Thoracic aorta (tissue), 2 donors: ENCODE measurements around the gene PLEKHH3. TPM values are rescaled to one million over a fixed set of nuclear protein-coding genes. Genes with fewer than 3 reads are reported as not detected.

Experiments
- ATAC-seq: fragments of 150-250 bp; one replicate; pipeline ENCODE4 v1.8.0; 2017; ENCODE audit warnings: low read depth; ENCODE audit not compliant: insufficient number of reproducible peaks, low FRiP score
- DNase-seq: peaks from one replicate; pipeline ENCODE4 v3.0.0-alpha.2; 2020; ENCODE audit warnings: low spot score
- H3K27ac ChIP-seq, 2 donors: fragments of 200-600 bp; sonication (generic); 1 replicate in 1 of 2; 2 replicates in 1 of 2; pipeline ENCODE4 v1.5.1; 2016; ENCODE audit warnings: mild to moderate bottlenecking in 2 of 2, moderate library complexity in 2 of 2
- H3K27me3 ChIP-seq: fragments of 200-600 bp; sonication (generic); replicated peaks from 2 replicates; pipeline ENCODE4 v1.6.0; 2016; ENCODE audit warnings: mild to moderate bottlenecking; ENCODE audit not compliant: insufficient read depth
- H3K36me3 ChIP-seq: fragments of 200-600 bp; sonication (generic); one replicate; pipeline ENCODE4 v1.5.1; 2016
- H3K4me1 ChIP-seq, 2 donors: fragments of 200-600 bp; sonication (generic); 1 replicate in 1 of 2; 2 replicates in 1 of 2; pipeline versions ENCODE4 v1.5.1 to v1.6.0; 2016; ENCODE audit warnings: low read depth in 2 of 2, mild to moderate bottlenecking in 1 of 2; ENCODE audit not compliant: control insufficient read depth in 1 of 2
- H3K4me3 ChIP-seq: fragments of 200-600 bp; sonication (generic); 2 replicates; pipeline ENCODE4 v1.5.1; 2016; ENCODE audit warnings: mild to moderate bottlenecking
- H3K9me3 ChIP-seq: fragments of 200-600 bp; sonication (generic); 2 replicates; pipeline ENCODE4 v1.5.1; 2016
- total RNA-seq, 2 donors: library from RNA; depleted of rRNA; stranded (reverse); fragments of >200 nt; gene quantifications; one replicate each; pipeline versions ENCODE4 v1.1.0 to v1.2.3, GENCODE V29; 2016
- TF ChIP-seq, protein P1 (sequence below): fragments of 200-600 bp; sonication (generic); IDR thresholded peaks from one replicate; pipeline ENCODE4 v1.5.1; 2019; ENCODE audit warnings: antibody characterized with exemption

PLEKHH3 gene
- total RNA-seq, 2 donors from 2014 or later = 54.8 to 59.2 TPM

DNA sequence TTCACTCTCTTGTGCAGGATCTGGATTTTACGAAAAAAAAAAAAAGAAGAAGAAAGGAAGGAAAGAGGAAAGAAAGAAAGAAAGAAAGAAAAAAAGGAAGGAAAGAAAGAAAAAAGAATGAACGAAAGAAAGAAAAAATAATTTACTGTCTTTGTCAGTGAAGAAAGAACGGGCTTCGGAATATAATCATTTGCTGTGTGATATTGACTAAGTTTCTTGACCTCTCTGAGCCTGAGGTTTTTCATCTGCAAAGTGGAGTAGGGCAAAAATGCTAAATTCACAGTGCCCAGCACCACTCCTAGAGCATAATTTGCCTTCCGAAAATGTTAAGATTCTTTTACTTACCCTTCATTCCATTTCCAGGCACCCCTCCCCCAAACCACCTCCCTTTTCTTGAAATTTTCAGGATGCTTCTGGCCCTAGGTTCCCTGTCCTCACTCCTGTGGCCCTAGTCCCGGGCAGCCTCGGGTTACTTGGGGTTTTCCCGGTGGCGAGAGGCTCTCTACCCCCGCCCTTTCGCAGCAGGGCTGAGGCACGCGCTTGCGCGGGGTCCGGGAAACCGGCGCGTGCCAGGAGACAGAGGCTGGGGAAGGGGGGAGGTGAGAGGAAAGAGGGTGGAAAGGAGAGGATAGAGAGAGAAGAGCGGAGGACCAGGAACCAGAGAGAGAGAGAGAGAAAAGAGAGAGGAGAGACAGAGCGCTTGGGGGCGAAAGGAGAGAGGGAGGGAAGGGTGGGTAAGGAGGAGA is 5.4 kb upstream of the PLEKHH3 start, which contains the start of gene CNTNAP1:
Gene CNTNAP1, plus strand, starts transcription at position 556 of the 746 bp plus-strand sequence. CDS start 299 bp downstream, outside the sequence.
- Histone ChIP-seq H3K27me3 (no peaks in the 10 kb centered on the region), H3K4me1 (peaks cover 37 to 48% of the 10 kb centered on the region in 2 donors), H3K27ac (peak within 1 kb of the TSS; percentile 52 to 61), H3K36me3 (peaks cover 4% of the 10 kb centered on the region), H3K4me3 (peak within 1 kb of the TSS; percentile 71), H3K9me3 (no peaks in the 10 kb centered on the region)
- ATAC-seq = no peak
- TF ChIP-seq, protein P1, sequence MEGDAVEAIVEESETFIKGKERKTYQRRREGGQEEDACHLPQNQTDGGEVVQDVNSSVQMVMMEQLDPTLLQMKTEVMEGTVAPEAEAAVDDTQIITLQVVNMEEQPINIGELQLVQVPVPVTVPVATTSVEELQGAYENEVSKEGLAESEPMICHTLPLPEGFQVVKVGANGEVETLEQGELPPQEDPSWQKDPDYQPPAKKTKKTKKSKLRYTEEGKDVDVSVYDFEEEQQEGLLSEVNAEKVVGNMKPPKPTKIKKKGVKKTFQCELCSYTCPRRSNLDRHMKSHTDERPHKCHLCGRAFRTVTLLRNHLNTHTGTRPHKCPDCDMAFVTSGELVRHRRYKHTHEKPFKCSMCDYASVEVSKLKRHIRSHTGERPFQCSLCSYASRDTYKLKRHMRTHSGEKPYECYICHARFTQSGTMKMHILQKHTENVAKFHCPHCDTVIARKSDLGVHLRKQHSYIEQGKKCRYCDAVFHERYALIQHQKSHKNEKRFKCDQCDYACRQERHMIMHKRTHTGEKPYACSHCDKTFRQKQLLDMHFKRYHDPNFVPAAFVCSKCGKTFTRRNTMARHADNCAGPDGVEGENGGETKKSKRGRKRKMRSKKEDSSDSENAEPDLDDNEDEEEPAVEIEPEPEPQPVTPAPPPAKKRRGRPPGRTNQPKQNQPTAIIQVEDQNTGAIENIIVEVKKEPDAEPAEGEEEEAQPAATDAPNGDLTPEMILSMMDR = no peak
- no peak for DNase-seq

DNA sequence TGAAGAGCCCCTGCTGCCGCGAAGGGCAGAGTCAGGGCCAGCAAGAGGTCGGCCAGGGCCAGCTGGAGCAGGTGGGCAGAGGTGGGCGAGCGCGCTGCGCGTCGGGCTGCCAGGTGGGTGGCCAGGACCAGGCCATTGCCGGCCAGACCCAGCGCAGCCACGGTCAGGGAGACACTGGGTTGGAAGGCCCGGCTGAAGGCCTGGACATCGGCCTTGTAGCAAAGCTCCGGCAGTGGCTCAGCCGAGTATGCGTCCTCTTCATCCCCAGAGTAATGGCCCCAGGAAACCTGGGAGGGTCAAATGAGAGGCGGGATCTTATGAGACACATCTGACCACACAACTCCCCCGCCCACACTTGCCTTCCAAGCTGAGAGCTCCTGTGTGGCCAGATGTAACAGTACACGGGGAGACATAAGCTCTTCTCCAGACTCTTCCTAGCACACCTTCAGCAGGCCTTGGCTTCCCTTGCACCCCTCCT is 3.6 kb upstream of the PLEKHH3 start:
- peaks cover 38 to 48% of the 10 kb centered on the region in 2 donors for H3K4me1 ChIP-seq

DNA sequence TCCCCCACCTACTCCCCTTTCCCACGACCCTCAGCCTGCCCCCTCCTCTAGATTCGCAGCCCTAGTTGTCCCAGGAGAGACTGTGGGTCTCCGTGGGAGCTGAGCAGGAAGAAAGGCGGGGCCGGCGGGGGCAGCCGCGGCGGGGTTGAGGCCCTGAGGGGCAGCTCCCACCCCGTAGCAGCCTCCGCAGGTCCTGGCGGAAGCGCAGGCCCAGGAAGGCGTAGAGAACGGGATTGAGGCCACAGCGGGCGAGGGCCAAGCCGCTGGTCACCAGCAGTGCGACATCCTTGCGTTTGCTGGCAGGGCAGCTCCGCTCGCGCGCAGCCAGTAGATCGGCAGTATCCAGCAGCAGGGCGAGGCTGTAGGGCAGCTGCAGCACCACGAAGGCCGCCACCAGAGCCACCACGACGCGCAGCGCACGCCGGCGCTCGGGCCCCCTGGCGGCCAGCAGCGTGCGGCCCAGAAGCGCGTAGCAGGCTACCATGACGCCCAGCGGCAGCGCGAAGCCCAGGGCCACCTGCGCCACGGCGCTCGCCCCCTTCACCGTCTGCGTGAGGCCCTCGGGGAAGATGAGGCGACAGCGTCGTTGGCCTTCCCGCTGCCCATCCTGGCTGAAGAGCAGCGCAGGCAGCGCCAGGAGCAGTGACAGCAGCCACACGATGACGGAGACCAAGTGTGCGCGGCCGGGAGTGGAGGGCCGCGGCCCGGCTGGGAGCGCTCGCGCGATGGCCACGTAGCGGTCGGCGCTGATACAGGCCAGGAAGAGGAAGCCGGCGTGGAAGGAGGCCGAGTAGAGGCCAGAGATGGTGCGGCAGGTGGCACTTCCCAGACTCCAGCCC is 2.9 kb upstream of the PLEKHH3 start:
- no peaks in the 10 kb centered on the region for H3K9me3 ChIP-seq
- TF ChIP-seq, protein P1 = peak; percentile 90
- no peak for ATAC-seq
- peak overlapping the region; percentile 96 to 98 for H3K27ac ChIP-seq
- peak overlapping the region; percentile 93 for H3K4me3 ChIP-seq
- H3K27me3 ChIP-seq = no peaks in the 10 kb centered on the region
- H3K36me3 ChIP-seq = no peaks in the 10 kb centered on the region
- peaks cover 45 to 52% of the 10 kb centered on the region in 2 donors for H3K4me1 ChIP-seq
- no peak for DNase-seq

More for the DNA sequence above, 3.6 kb upstream of the PLEKHH3 start:
- ATAC-seq (no peak), DNase-seq (no peak)
- Histone ChIP-seq H3K4me3 (peak overlapping the region; percentile 93), H3K27ac (peak overlapping the region; percentile 96 to 98), H3K27me3 (no peaks in the 10 kb centered on the region), H3K36me3 (peaks cover 4% of the 10 kb centered on the region), H3K9me3 (no peaks in the 10 kb centered on the region)
- TF ChIP-seq, protein P1 = no peak

DNA sequence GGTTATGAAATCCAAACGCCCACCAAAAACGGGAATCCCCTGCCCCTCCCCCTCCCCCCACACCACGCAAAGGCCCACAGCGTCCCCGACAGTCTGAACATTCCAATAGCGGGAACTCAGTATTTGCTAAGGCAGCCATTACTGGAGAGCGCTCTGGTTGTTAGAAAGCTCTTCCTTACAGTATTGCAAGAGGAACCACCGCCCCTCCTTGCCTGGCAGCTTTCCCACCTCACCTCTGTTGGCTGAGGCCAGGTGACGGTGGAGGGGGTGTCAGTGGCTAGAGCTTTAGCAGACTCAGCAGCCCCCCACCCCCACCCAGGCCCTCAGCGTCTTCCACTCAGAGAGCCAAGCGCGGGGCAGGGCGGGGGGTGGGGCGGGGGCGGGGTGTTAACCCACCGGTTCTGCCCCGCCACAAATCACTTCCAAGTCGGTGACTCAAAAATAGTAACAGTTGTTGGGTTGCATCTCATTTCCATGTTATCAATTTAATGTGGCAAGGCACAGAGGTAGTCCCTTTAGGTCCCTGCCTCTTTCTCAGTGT is 2.2 kb upstream of the PLEKHH3 start:
- ATAC-seq (no peak), DNase-seq (no peak)
- Histone ChIP-seq H3K9me3 (no peaks in the 10 kb centered on the region), H3K27ac (peak overlapping the region; percentile 96 to 98), H3K4me1 (peaks cover 52 to 59% of the 10 kb centered on the region in 2 donors), H3K36me3 (no peaks in the 10 kb centered on the region), H3K4me3 (peak overlapping the region; percentile 93), H3K27me3 (no peaks in the 10 kb centered on the region)
- TF ChIP-seq, protein P1 = no peak
